H9 (cell line): Measurements from ENCODE around the gene SH3BP5. TPM values are rescaled to one million over a fixed set of nuclear protein-coding genes. Genes with fewer than 3 reads are reported as not detected.

Experiments used
- DNase-seq: peaks from one replicate; pipeline ENCODE4 v3.0.0-alpha.2; 2017
- H2AFZ ChIP-seq: one replicate; pipeline ENCODE4 v1.6.1; 2013; ENCODE audit warnings: mild to moderate bottlenecking, low read length, control low read depth, moderate library complexity
- H2AK5ac ChIP-seq: 2 replicates; pipeline ENCODE4 v1.6.1; 2013; ENCODE audit warnings: low read length, control low read depth, mixed read lengths; ENCODE audit not compliant: insufficient read length
- H2BK120ac ChIP-seq: one replicate; pipeline ENCODE4 v1.6.1; 2013; ENCODE audit warnings: low read depth, mild to moderate bottlenecking, low read length, control low read depth, inconsistent platforms; ENCODE audit not compliant: poor library complexity, severe bottlenecking
- H2BK12ac ChIP-seq: 2 replicates; pipeline ENCODE4 v1.6.1; 2013; ENCODE audit warnings: low read length, control low read depth, mixed read lengths, low read depth; ENCODE audit not compliant: insufficient read length
- H2BK15ac ChIP-seq: 2 replicates; pipeline ENCODE4 v1.6.1; 2013; ENCODE audit warnings: low read depth, low read length, control low read depth
- H2BK20ac ChIP-seq: one replicate; pipeline ENCODE4 v1.6.1; 2013; ENCODE audit warnings: low read depth, mild to moderate bottlenecking, low read length, control low read depth, inconsistent platforms; ENCODE audit not compliant: poor library complexity, severe bottlenecking
- H2BK5ac ChIP-seq: 2 replicates; pipeline ENCODE4 v1.6.1; 2013; ENCODE audit warnings: low read length, control low read depth, mixed read lengths; ENCODE audit not compliant: insufficient read length
- H3K14ac ChIP-seq: 2 replicates; pipeline ENCODE4 v1.6.1; 2013; ENCODE audit warnings: low read length, control low read depth; ENCODE audit not compliant: insufficient read depth
- H3K18ac ChIP-seq: 2 replicates; pipeline ENCODE4 v1.6.1; 2013; ENCODE audit warnings: low read depth, mild to moderate bottlenecking, mixed read lengths, low read length, control low read depth; ENCODE audit not compliant: insufficient read length
- H3K23ac ChIP-seq: 2 replicates; pipeline ENCODE4 v1.6.1; 2013; ENCODE audit warnings: low read length, control low read depth, mixed read lengths, low read depth; ENCODE audit not compliant: insufficient read length
- H3K23me2 ChIP-seq: 2 replicates; pipeline ENCODE4 v1.6.1; 2013; ENCODE audit warnings: low read depth, mild to moderate bottlenecking, mixed read lengths, low read length, control low read depth; ENCODE audit not compliant: insufficient read length, poor library complexity, severe bottlenecking
- H3K27ac ChIP-seq: 2 replicates; pipeline ENCODE4 v1.5.1; 2013; ENCODE audit warnings: low read length, control low read depth, mixed read lengths, low read depth; ENCODE audit not compliant: insufficient read length
- H3K27me3 ChIP-seq: 2 replicates; pipeline ENCODE4 v1.6.1; 2013; ENCODE audit warnings: low read length, control low read depth, inconsistent platforms; ENCODE audit not compliant: insufficient read depth
- H3K4ac ChIP-seq: 2 replicates; pipeline ENCODE4 v1.6.1; 2013; ENCODE audit warnings: low read depth, mild to moderate bottlenecking, control low read depth, inconsistent platforms, low read length, moderate library complexity
- H3K4me1 ChIP-seq: 2 replicates; pipeline ENCODE4 v1.6.1; 2013; ENCODE audit warnings: low read length, control low read depth, inconsistent platforms; ENCODE audit not compliant: insufficient read depth
- H3K4me2 ChIP-seq: 2 replicates; pipeline ENCODE4 v1.6.1; 2013; ENCODE audit warnings: low read length, control low read depth, mixed read lengths; ENCODE audit not compliant: insufficient read length, insufficient read depth
- H3K56ac ChIP-seq: 2 replicates; pipeline ENCODE4 v1.6.1; 2013; ENCODE audit warnings: low read depth, mild to moderate bottlenecking, mixed read lengths, low read length, control low read depth; ENCODE audit not compliant: insufficient read length
- H3K79me1 ChIP-seq: 2 replicates; pipeline ENCODE4 v1.6.1; 2013; ENCODE audit warnings: low read depth, mild to moderate bottlenecking, moderate library complexity, low read length, control low read depth, inconsistent platforms; ENCODE audit not compliant: insufficient read depth, poor library complexity, severe bottlenecking
- H3K79me2 ChIP-seq: 2 replicates; pipeline ENCODE4 v1.6.1; 2013; ENCODE audit warnings: low read length, control low read depth, inconsistent platforms; ENCODE audit not compliant: insufficient read depth
- H3K9ac ChIP-seq: 2 replicates; pipeline ENCODE4 v1.6.1; 2013; ENCODE audit warnings: low read length, control low read depth, mixed read lengths; ENCODE audit not compliant: insufficient read length; ENCODE audit errors: extremely low read depth
- H3K9me3 ChIP-seq: one replicate; pipeline ENCODE4 v1.6.1; 2013; ENCODE audit warnings: low read depth, low read length, inconsistent platforms; ENCODE audit not compliant: control insufficient read depth
- H3T11ph ChIP-seq: one replicate; pipeline ENCODE4 v1.6.1; 2013; ENCODE audit warnings: mild to moderate bottlenecking, low read length, control low read depth, inconsistent platforms
- H4K20me1 ChIP-seq: one replicate; pipeline ENCODE4 v1.6.1; 2013; ENCODE audit not compliant: control insufficient read depth, insufficient read length, insufficient read depth
- H4K5ac ChIP-seq: 2 replicates; pipeline ENCODE4 v1.6.1; 2013; ENCODE audit warnings: low read depth, mild to moderate bottlenecking, mixed read lengths, low read length, control low read depth; ENCODE audit not compliant: insufficient read length
- H4K8ac ChIP-seq: replicated peaks from 2 replicates; pipeline ENCODE4 v1.6.1; 2013; ENCODE audit warnings: low read length, control low read depth, mixed read lengths, low read depth; ENCODE audit not compliant: insufficient read length
- H4K91ac ChIP-seq: 2 replicates; pipeline ENCODE4 v1.6.1; 2013; ENCODE audit warnings: low read depth, mild to moderate bottlenecking, moderate library complexity, mixed read lengths, low read length, control low read depth; ENCODE audit not compliant: insufficient read length
- H3K27ac Mint-ChIP-seq, 3 experiments: 2 replicates in 2 of 3; 3 replicates in 1 of 3; pipeline ENCODE4 v1.8.0; 2020 to 2021; ENCODE audit warnings: mixed read lengths in 3 of 3, mild to moderate bottlenecking in 1 of 3, moderate library complexity in 1 of 3
- H3K27me3 Mint-ChIP-seq: 2 replicates; pipeline ENCODE4 v1.8.0; 2021; ENCODE audit warnings: low read depth, mild to moderate bottlenecking, moderate library complexity, mixed read lengths
- H3K36me3 Mint-ChIP-seq, 3 experiments: 2 replicates in 2 of 3; 3 replicates in 1 of 3; pipeline ENCODE4 v1.8.0; 2020 to 2021; ENCODE audit warnings: low read depth in 3 of 3, mixed read lengths in 3 of 3; ENCODE audit not compliant: insufficient read depth in 1 of 3
- H3K4me1 Mint-ChIP-seq, 2 experiments: 2 replicates each; pipeline ENCODE4 v1.8.0; 2020; ENCODE audit warnings: mixed read lengths in 2 of 2
- H3K4me3 Mint-ChIP-seq, 2 experiments: 2 replicates in 1 of 2; 3 replicates in 1 of 2; pipeline ENCODE4 v1.8.0; 2020 to 2021; ENCODE audit warnings: mild to moderate bottlenecking in 2 of 2, mixed read lengths in 2 of 2, moderate library complexity in 1 of 2
- H3K9me3 Mint-ChIP-seq, 2 experiments: 2 replicates in 1 of 2; 3 replicates in 1 of 2; pipeline ENCODE4 v1.8.0; 2020; ENCODE audit warnings: mild to moderate bottlenecking in 2 of 2, mixed read lengths in 2 of 2, moderate library complexity in 1 of 2
- WGBS: extraction: QIAGEN DNeasy Blood & Tissue Kit; methylation state at CpG from one replicate; pipeline ENCODE4 v1.1.7; 2013; ENCODE audit warnings: missing lambda C conversion rate, low lambda C conversion rate, mixed read lengths; ENCODE audit not compliant: insufficient read length; ENCODE audit errors: extremely low coverage; 5-methylcytosine and 5-hydroxymethylcytosine counted together
- total RNA-seq: library from RNA; stranded (reverse); gene quantifications from 2 replicates; pipeline ENCODE4 v1.2.1, GENCODE V29; 2021
- TF ChIP-seq, protein P1 (sequence below): fragments of 200-600 bp; sonication (generic); conservative IDR thresholded peaks from 3 replicates; pipeline ENCODE4 v1.8.0; 2021; ENCODE audit warnings: antibody characterized with exemption, mild to moderate bottlenecking

The SH3BP5 gene
- total RNA-seq, 1 experiment from 2014 or later = 6.8 TPM

DNA sequence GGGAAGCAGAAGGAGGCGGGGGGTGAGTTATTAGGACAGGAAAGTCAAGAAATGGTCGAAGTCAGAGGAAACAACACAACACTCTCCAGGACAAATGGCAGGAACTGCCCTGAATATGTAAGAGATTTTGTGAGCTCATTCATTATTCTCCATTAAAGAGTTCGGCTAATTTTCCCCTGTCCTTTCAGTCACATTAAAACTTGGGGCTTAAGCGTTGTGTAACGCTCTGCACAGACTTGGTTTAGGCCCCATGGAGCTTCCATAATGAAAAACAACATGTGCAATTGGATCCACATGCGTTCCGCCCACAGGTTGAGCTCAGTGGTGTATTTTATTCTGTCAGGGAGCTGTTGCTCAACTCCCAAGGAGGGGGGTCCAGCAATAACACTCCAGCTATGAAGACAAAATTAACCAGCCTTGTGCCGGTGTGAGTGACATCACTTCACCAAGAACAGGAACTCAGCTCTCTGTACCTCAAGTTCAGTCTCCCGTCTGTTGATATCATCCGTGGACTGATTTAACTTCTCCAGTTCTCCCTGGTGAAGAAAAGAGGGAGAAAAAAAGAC, 2.3 kb downstream of the SH3BP5 start:
- no peaks in the 10 kb centered on the region for H3K79me2 ChIP-seq
- peaks cover 39 to 48% of the 10 kb centered on the region in 2 experiments for H3K4me1 Mint-ChIP-seq

More for the DNA sequence above, 2.3 kb downstream of the SH3BP5 start:
- Histone ChIP-seq H3K27me3 (no peaks in the 10 kb centered on the region; the same call in 1 of the 2 replicates), H3K4me2 (no peak overlapping the region), H3K79me1 (no peaks in the 10 kb centered on the region), H2AFZ (no peak overlapping the region), H3K56ac (no peak overlapping the region), H2AK5ac (no peak overlapping the region), H3K9ac (no peak overlapping the region), H3K18ac (no peak overlapping the region), H3K4me1 (no peaks in the 10 kb centered on the region; the same call in 1 of the 2 replicates), H3T11ph (no peak overlapping the region), H2BK120ac (no peak overlapping the region), H3K14ac (no peak overlapping the region), H3K27ac (no peak overlapping the region), H3K23me2 (peaks cover 8% of the 10 kb centered on the region), H3K9me3 (no peaks in the 10 kb centered on the region), H4K5ac (no peak overlapping the region), H2BK20ac (no peak overlapping the region), H2BK12ac (no peak overlapping the region), H3K23ac (no peak overlapping the region), H4K20me1 (no peaks in the 10 kb centered on the region), H2BK5ac (no peak overlapping the region), H3K4ac (no peak overlapping the region), H4K8ac (no peak overlapping the region), H4K91ac (no peak overlapping the region), H2BK15ac (no peak overlapping the region)
- Mint-ChIP-seq H3K27ac (no peak overlapping the region), H3K27me3 (peaks cover 31% of the 10 kb centered on the region), H3K36me3 (peaks cover 2 to 5% (median 2%) of the 10 kb centered on the region in 3 experiments; a peak in 4 of 7 replicates), H3K4me3 (no peak overlapping the region; a peak in 1 of 5 replicates), H3K9me3 (no peaks in the 10 kb centered on the region)
- TF ChIP-seq, protein P1, sequence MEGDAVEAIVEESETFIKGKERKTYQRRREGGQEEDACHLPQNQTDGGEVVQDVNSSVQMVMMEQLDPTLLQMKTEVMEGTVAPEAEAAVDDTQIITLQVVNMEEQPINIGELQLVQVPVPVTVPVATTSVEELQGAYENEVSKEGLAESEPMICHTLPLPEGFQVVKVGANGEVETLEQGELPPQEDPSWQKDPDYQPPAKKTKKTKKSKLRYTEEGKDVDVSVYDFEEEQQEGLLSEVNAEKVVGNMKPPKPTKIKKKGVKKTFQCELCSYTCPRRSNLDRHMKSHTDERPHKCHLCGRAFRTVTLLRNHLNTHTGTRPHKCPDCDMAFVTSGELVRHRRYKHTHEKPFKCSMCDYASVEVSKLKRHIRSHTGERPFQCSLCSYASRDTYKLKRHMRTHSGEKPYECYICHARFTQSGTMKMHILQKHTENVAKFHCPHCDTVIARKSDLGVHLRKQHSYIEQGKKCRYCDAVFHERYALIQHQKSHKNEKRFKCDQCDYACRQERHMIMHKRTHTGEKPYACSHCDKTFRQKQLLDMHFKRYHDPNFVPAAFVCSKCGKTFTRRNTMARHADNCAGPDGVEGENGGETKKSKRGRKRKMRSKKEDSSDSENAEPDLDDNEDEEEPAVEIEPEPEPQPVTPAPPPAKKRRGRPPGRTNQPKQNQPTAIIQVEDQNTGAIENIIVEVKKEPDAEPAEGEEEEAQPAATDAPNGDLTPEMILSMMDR = no peak
- no CpG with 5 or more reads among the region's 10 CpGs for WGBS
- DNase-seq = no peak
